Anterior cingulate cortex (tissue), 58 donors: ENCODE measurements around the gene SBNO1.
"Not testable (repeated sequence)": the region's sequence is repeated elsewhere in the genome, so short reads cannot be mapped to it uniquely, and the experiment has no call there.

Source experiments
- DNase-seq, 58 donors: peaks; one replicate each; lab custom pipeline; 2025; lab: John Stamatoyannopoulos, UW

Gene SBNO1

DNA sequence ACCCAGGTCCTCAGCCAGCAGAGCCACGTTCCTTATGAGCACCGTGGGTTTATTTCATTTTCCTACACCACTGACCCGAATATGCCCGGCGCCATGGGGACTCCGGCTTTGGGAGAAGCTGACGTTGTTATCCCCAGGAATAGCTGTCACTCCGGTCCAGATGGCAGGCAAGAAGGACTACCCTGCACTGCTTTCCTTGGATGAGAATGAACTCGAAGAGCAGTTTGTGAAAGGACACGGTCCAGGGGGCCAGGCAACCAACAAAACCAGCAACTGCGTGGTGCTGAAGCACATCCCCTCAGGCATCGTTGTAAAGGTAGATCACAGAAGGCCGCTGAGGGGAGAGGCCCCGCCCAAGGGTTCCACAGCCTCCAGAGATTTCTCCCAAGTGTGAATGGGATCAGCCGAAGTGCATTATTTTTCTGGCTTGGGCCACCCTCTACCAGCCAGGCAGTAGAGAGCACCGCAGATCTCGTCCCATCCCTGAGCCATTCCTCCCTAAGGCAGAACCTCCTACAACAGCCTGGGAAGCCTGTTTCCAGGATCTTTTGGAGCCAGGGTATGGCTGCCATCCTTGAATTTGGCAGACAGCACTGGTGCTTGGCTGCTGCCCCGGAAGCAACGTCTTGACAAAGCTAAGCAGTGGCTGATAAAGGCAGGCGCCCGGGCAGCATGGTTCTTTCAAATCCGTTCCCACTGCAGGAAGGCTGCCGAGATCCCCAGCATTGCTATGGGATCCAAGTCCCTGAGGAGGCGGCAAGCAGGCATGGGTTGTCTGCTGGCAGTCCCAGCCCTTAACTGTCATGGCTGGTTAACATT lies 110.8 kb downstream of the SBNO1 start:
- peak in 52 of 58 donors; percentile 20 to 91 (median 66) for DNase-seq

- not testable (repeated sequence) for DNase-seq
Measured at GRCh38 chr12:123252365-123252764, 112.3 kb downstream of the SBNO1 start.

DNA sequence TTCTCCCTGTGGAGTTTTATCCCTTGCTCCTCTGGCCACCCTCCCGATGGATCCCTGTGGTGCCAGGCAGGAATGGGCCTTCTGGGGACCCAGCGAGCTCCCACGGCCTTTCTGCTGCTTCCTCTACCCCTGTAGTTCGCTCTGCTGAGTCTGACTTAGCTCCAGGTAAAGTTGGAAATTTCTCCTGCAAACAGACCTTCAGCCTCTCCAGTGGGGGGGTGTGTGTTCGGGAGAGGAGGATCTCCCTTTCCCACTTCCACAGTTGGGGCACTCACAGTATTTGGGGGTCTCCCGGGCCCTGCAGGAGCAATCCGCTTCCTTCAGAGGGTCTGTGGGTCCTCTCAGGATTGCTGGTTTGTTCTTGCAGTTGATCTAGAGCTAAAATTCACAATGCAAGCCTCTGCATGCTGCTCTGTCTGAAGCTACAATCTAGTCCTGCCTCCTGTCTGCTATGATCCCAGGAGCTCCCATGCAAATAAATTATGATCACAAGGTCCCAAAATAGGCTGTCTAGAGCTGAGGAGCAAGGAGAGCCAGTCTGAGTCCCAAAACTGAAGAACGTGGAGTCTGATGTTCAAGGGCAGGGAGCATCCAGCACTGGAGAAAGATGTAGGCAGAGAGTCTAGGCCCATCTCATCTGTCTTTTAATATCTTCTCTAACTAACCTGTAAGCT lies 113.1 kb downstream of the SBNO1 start:
- DNase-seq = no peak

DNA sequence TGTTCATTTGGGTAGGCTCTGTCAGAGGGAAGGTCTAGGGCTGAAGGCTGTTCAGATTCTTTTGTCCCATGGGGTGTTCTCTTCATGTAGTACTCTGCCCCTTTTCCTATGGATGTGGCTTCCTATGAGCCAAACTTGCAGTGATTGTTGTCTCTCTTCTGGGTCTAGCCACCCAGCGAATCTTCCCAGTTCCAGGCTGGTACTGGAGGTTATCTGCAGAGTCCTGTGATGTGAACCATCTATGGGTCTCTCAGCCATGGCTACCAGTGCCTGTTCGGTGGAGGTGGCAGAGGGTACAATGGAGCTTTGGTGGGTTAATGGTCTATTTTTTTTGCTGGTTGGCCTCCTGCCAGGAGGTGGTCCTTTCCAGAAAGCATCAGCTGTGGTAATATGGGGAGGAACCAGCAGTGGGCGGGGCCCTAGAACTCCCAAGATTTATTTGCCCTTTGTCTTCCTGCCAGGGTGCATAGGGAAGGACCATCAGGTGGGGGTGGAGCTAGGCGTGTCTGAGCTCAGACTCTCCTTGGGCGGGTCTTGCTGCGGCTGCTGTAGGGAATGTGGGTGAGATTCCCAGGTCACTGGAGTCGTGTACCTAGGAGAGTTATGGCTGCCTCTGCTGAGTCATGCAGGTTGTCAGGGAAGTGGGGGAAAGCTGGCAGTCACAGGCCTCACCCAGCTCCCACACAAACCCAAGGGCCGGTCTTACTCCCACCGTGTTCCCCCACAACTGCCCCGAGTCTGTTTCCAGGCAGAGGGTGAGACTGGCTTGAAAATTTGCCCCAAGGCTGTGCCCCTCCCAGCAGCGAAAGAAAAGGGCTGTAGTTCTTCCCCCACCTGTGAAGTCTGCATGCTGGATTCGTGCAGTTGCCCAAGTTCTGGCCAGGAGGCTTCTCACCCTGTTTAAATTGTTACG lies 113.9 kb downstream of the SBNO1 start:
- DNase-seq = no peak

DNA sequence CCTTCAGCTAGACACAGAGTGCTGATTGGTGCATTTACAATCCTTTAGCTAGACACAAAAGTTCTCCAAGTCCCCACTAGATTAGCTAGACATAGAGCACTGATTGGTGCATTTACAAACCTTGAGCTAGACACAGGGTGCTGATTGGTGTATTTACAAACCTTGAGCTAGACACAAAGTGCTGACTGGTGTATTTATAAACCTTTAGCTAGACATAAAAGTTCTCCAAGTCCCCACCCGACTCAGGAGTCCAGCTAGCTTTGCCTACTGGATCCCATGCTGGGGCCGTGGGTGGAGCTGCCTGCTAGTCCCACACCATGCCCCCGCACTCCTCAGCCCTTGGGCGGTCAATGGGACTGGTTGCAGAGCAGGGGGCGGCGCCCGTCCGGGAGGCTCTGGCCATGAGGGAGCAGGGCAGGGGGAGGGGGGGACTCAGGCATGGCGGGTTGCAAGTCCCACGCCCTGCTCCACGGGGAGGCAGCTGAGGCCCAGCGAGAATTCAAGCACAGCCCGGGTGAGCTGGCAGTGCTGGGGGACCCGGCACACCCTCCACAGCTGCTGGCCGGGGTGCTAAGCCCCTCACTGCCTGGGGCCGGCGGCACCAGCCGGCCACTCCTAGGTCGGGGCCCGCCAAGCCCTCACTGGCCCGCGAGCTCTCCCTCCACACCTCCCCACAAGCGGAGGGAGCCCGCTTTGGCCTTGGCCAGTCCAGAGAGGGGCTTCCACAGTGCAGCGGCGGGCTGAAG lies 115.5 kb downstream of the SBNO1 start:
- DNase-seq = not testable (repeated sequence)

- DNase-seq = not testable (repeated sequence)
Measured at GRCh38 chr12:123248129-123248528, 116.5 kb downstream of the SBNO1 start.

- no peak for DNase-seq
Measured at GRCh38 chr12:123245678-123246077, 119.0 kb downstream of the SBNO1 start.

- no peak for DNase-seq
Measured at GRCh38 chr12:123243671-123244262, 120.9 kb downstream of the SBNO1 start.

DNA sequence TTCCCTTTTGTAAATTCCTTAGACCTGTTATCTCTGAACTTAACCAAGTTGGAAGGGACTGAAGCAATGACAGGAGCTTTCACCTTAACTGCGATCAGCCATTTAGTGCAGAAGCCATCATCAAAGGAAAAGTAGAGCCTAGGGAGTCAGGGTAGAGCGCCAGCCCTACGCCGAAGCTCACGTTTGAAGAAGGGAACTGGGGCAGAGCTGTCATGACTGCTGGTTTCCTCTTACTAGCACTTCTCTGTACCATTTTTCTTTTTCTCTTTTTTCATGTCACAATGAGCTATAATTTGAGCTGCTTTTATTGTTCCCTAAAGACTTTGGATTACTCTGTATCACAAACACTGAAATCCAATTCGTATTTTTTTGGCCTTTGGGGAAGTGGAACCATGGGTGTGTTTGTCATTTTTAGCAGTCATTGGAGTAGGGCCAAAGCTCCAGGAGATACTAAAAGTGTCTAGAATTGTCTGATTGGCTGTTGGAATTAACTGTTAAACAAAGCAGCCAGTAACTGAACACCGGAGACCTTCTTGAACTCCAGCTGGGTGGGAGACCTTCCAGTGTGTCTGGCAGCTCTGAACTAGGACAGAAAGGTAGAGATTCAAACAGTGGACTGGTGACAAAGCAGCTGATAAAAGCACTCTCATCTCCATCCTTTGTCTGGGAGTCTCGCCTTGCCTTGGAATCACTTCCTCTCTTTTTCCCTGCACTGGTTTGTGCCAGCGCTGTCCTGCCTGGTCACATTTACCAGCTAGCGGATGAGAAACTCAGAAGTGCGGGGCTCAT lies 122.3 kb downstream of the SBNO1 start:
- DNase-seq = peak in 2 of 58 donors; percentile 4 to 18
